HFFc6 (cell line): ENCODE results near the gene DIO2. TPM values are rescaled to one million over a fixed set of nuclear protein-coding genes. Genes with fewer than 3 reads are reported as not detected.

Experiments
- DNase-seq: peaks from one replicate; pipeline ENCODE4 v3.0.0-alpha.2; 2018
- H3K27ac Mint-ChIP-seq: 2 replicates; pipeline ENCODE4 v1.8.0; 2020; ENCODE audit warnings: mild to moderate bottlenecking, mixed read lengths
- H3K27me3 Mint-ChIP-seq: 2 replicates; pipeline ENCODE4 v1.8.0; 2021; ENCODE audit warnings: mild to moderate bottlenecking, moderate library complexity, mixed read lengths; ENCODE audit not compliant: insufficient read depth
- H3K36me3 Mint-ChIP-seq: 2 replicates; pipeline ENCODE4 v1.8.0; 2021; ENCODE audit warnings: low read depth, mixed read lengths
- H3K4me1 Mint-ChIP-seq: 2 replicates; pipeline ENCODE4 v1.8.0; 2020; ENCODE audit warnings: low read depth, mixed read lengths
- H3K4me3 Mint-ChIP-seq: 2 replicates; pipeline ENCODE4 v1.8.0; 2020; ENCODE audit warnings: mild to moderate bottlenecking, moderate library complexity, mixed read lengths
- H3K9me3 Mint-ChIP-seq: 2 replicates; pipeline ENCODE4 v1.8.0; 2020; ENCODE audit warnings: mild to moderate bottlenecking, mixed read lengths
- total RNA-seq, 6 experiments: library from RNA; stranded (reverse); fragmentation: NEBNext Ultra II Directional; extraction: Animal tissue kit (Norgen Biotek cat#: 25700); gene quantifications; 2 replicates in 1 of 6; 3 replicates in 5 of 6; pipeline ENCODE4 v1.2.3, GENCODE V29; 2021
- TF ChIP-seq, protein P1 (sequence below): fragments of 200-600 bp; sonication (generic); IDR thresholded peaks from 2 replicates; pipeline ENCODE4 v1.5.0; 2021; ENCODE audit warnings: antibody characterized with exemption, mild to moderate bottlenecking

DIO2 gene
- total RNA-seq, 6 experiments from 2014 or later: 64.1 to 106 (median 70.3) TPM

DNA sequence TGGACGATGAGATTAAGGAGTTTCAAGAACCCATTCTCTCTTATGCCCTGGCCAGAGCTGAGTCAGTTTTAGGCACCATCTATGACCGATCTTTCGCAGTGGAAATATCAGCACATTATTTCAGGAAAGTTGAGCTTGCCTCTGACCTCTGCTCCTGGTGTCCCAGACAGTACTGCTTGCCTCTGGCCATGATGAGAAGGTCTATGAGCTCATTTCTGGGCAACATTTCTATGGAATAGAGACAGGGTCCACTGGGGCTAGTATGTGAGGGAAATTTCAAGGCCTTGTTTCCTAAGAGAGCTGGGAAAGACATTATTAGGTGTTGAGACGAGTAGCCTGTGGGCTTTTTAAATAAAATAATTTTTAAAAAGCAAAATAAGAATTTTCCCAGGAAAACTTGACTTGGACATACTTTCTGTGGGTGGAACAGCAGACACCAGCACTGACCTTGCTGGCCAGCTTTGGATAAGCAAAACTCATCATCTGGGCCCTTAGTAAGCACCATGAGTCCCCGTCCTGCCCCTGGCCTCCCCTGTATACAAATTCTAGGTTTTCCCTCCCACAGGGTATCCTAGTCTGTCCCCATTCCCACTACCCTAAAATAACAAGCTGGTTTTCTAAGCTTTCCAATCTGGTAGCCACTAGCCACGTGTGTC, 43.4 kb downstream of the DIO2 start:
- Mint-ChIP-seq H3K27ac (no peak overlapping the region), H3K4me1 (peaks cover 19% of the 10 kb centered on the region), H3K36me3 (no peaks in the 10 kb centered on the region), H3K9me3 (no peaks in the 10 kb centered on the region), H3K27me3 (peaks cover 2% of the 10 kb centered on the region; the same call in 1 of the 2 replicates), H3K4me3 (no peak overlapping the region)
- no peak for DNase-seq
- TF ChIP-seq, protein P1, sequence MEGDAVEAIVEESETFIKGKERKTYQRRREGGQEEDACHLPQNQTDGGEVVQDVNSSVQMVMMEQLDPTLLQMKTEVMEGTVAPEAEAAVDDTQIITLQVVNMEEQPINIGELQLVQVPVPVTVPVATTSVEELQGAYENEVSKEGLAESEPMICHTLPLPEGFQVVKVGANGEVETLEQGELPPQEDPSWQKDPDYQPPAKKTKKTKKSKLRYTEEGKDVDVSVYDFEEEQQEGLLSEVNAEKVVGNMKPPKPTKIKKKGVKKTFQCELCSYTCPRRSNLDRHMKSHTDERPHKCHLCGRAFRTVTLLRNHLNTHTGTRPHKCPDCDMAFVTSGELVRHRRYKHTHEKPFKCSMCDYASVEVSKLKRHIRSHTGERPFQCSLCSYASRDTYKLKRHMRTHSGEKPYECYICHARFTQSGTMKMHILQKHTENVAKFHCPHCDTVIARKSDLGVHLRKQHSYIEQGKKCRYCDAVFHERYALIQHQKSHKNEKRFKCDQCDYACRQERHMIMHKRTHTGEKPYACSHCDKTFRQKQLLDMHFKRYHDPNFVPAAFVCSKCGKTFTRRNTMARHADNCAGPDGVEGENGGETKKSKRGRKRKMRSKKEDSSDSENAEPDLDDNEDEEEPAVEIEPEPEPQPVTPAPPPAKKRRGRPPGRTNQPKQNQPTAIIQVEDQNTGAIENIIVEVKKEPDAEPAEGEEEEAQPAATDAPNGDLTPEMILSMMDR: no peak

DNA sequence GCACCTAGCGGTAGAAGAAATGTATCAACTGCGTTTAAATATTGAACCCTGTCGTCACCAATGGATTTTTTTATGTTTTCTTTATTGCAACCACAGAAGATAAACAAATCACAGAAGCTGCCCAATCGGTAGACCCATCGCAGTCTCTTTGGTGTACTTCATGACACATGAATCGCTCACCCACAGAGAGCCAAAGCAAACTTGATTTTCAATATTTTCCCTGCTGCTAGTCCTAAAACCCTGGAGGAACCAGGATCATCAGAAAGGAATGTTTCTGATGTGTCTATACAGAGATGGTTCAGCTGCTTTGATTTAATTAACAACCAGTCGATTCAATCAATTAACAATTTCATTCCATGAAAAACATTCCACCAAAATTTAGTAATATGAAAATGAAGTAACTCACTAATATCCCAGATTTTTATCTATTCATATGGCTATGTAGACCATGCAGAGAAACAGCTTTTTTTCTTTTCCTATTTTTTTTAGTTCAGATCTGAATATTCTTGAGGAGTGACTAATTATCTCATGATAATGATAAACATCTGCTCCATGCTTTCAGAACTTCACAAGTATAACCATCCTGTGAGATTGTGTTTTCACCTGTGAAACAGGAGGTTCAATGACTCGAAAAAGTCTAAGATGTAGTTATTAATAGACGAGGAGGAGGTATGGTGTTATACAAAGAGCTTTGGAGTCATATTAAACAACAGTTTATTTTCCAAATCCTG, 46.1 kb downstream of the DIO2 start:
- H3K4me1 Mint-ChIP-seq: peaks cover 10% of the 10 kb centered on the region
- H3K36me3 Mint-ChIP-seq: no peaks in the 10 kb centered on the region
- no peaks in the 10 kb centered on the region for H3K9me3 Mint-ChIP-seq
- TF ChIP-seq, protein P1: no peak
- DNase-seq: peak; percentile 14
- peaks cover 2% of the 10 kb centered on the region; the same call in 1 of the 2 replicates for H3K27me3 Mint-ChIP-seq
- no peak overlapping the region for H3K4me3 Mint-ChIP-seq
- H3K27ac Mint-ChIP-seq: no peak overlapping the region

DNA sequence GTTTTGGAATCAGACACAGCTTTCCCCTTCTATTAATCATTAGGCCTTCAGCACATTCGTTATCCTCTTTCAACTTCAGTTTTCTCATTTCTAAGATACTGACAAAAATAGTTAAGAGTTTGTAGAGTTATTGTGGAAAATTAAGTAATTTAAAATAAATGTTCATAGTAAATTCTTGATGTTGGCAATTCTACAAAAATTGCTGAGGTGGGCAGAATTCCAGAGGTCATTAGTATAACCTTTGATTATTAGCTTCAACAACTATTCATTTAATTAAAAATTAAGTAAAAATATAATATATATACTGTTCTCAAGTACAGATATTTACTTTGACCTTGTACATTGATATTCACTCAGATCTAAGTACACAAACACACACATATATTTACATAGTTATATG, 58.5 kb downstream of the DIO2 start:
- no peaks in the 10 kb centered on the region for H3K4me1 Mint-ChIP-seq
- DNase-seq: no peak
- H3K36me3 Mint-ChIP-seq: no peaks in the 10 kb centered on the region
- no peaks in the 10 kb centered on the region; the same call in 1 of the 2 replicates for H3K27me3 Mint-ChIP-seq
- H3K27ac Mint-ChIP-seq: no peak overlapping the region
- no peaks in the 10 kb centered on the region for H3K9me3 Mint-ChIP-seq
- TF ChIP-seq, protein P1: no peak
- H3K4me3 Mint-ChIP-seq: no peak overlapping the region

DNA sequence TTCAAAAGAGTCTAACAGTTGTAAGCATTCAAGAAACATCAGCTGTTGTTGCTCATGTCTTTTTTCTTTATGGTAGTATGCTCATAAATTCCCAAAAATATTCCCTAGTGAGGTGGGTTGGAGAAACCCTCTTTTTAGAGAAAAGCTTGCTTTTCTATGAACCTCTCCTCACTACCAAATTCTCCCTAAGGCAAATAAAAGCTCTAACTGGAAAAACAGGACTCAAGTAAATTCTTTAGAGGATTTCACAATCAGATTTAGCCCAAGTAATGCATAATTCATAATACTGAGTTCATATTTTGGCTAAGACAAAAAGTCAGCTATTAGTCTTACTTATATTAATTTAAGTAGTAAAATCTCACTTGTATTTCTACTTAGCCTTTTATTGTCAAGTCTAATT, 59.1 kb downstream of the DIO2 start:
- DNase-seq: no peak
- Mint-ChIP-seq H3K36me3 (no peaks in the 10 kb centered on the region), H3K27me3 (no peaks in the 10 kb centered on the region; the same call in 1 of the 2 replicates)

DNA sequence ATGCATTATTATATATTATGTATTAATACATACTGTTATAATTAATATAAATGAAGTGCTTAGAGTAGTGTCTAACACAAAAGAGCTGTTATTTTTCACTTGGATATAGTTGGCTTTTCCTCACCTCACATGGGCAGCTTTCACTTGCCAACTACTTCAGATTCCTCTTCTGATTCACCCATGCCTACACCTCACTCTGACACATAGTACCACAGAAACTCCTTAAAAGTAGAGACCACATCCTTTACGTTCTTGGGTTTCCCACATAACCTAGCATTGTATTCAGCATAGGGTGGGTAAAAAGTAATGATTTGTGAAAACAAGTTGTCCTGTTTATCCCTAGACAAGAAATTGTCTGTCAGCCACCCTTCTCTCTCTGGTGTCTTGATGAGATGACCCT, 61.0 kb downstream of the DIO2 start:
- H3K27me3 Mint-ChIP-seq: no peaks in the 10 kb centered on the region
- TF ChIP-seq, protein P1: no peak
- H3K27ac Mint-ChIP-seq: no peak overlapping the region
- H3K36me3 Mint-ChIP-seq: no peaks in the 10 kb centered on the region
- DNase-seq: no peak
- H3K9me3 Mint-ChIP-seq: no peaks in the 10 kb centered on the region
- no peaks in the 10 kb centered on the region for H3K4me1 Mint-ChIP-seq
- H3K4me3 Mint-ChIP-seq: no peak overlapping the region

More for the DNA sequence above, 59.1 kb downstream of the DIO2 start:
- TF ChIP-seq, protein P1: no peak
- no peak overlapping the region for H3K27ac Mint-ChIP-seq
- H3K4me1 Mint-ChIP-seq: no peaks in the 10 kb centered on the region
- H3K9me3 Mint-ChIP-seq: no peaks in the 10 kb centered on the region
- H3K4me3 Mint-ChIP-seq: no peak overlapping the region
